ENCODE data around the gene SPINT4.

SPINT4 gene

GRCh38 chr20:45764618-45765282 lies 42.6 kb downstream of the SPINT4 start:
- peak in 1 of 10 donors; percentile 4 for DNase-seq
- intact Hi-C loops (cut with DNase I): loop anchor here (10.0 kb wide), 1 partner anchor 300 kb away; the partner anchor contains the start of gene WFDC2

GRCh38 chr20:45765307-45765875 lies 43.2 kb downstream of the SPINT4 start:
- intact Hi-C loops (cut with DNase I): loop anchor here (10.0 kb wide), 1 partner anchor 301 kb away; the partner anchor contains the start of gene WFDC2

GRCh38 chr20:45765980-45766379 lies 43.8 kb downstream of the SPINT4 start:
- no peak for DNase-seq
- intact Hi-C loops (cut with DNase I): loop anchor here (10.0 kb wide), 1 partner anchor 301 kb away; the partner anchor contains the start of gene WFDC2

More at GRCh38 chr20:45765307-45765875, 43.2 kb downstream of the SPINT4 start:
- no peak for DNase-seq

GRCh38 chr20:45768479-45768878 lies 46.3 kb downstream of the SPINT4 start:
- intact Hi-C loops (cut with DNase I): loop anchor here (10.0 kb wide), 1 partner anchor 304 kb away; the partner anchor contains the start of gene WFDC2
- DNase-seq: no peak

- peak; percentile 45 to 96 (median 79) for DNase-seq
- intact Hi-C loops (cut with DNase I): loop anchor here (1.0 to 2.0 kb wide), 3 partner anchors 178 to 452 kb away; no protein-coding TSS in a partner anchor
Measured at GRCh38 chr20:45771182-45771759, 49.1 kb downstream of the SPINT4 start.

- intact Hi-C loops (cut with DNase I): no loop called here
- DNase-seq: no peak
Measured at GRCh38 chr20:45772693-45773092, 50.5 kb downstream of the SPINT4 start.

- DNase-seq: no peak
- intact Hi-C loops (cut with DNase I): no loop called here
Measured at GRCh38 chr20:45774945-45775344, 52.8 kb downstream of the SPINT4 start.

GRCh38 chr20:45775411-45775810 lies 53.3 kb downstream of the SPINT4 start:
- DNase-seq: no peak
- intact Hi-C loops (cut with DNase I): no loop called here

Data from posterior cingulate gyrus (tissue), 11 donors.